ENCODE data around the gene NMNAT2.

DNA sequence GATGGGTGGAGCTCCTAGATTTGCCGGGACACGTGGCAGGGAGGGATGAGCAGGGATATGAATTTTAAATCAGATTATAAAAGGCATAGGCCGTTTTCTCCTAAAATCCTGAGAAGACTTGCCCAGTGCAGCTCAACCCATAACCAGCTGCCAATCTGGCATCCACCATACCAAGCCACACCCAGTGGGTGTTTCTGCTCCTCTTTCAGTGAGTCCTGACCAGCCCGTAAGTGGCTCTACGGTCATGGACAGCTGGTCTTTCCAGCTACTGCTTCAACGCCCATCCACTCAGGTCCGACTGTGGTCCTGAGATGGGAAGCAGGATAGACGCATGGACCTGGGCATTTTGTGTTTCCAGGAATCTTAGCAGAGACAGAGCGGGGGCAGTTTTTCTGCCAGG lies 124.9 kb downstream of the NMNAT2 start:
- TF ChIP-seq, protein P1, sequence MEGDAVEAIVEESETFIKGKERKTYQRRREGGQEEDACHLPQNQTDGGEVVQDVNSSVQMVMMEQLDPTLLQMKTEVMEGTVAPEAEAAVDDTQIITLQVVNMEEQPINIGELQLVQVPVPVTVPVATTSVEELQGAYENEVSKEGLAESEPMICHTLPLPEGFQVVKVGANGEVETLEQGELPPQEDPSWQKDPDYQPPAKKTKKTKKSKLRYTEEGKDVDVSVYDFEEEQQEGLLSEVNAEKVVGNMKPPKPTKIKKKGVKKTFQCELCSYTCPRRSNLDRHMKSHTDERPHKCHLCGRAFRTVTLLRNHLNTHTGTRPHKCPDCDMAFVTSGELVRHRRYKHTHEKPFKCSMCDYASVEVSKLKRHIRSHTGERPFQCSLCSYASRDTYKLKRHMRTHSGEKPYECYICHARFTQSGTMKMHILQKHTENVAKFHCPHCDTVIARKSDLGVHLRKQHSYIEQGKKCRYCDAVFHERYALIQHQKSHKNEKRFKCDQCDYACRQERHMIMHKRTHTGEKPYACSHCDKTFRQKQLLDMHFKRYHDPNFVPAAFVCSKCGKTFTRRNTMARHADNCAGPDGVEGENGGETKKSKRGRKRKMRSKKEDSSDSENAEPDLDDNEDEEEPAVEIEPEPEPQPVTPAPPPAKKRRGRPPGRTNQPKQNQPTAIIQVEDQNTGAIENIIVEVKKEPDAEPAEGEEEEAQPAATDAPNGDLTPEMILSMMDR (IDR thresholded peaks at IDR 0.05) = no peak
- TF ChIP-seq POLR2AphosphoS5 (IDR thresholded peaks at IDR 0.05) = no peak
